Right atrium auricular region (tissue), 2 donors: Measurements from ENCODE around the gene CNGB1. TPM values are rescaled to one million over a fixed set of nuclear protein-coding genes. Genes with fewer than 3 reads are reported as not detected.
"Not testable (repeated sequence)": the region's sequence is repeated elsewhere in the genome, so short reads cannot be mapped to it uniquely, and the experiment has no call there.

ENCODE experiments used
- DNase-seq: peaks from one replicate; pipeline ENCODE4 v3.0.0-alpha.2; 2019; ENCODE audit warnings: low spot score
- H3K27ac ChIP-seq, 2 donors: fragments of 200-600 bp; sonication (generic); 1 replicate in 1 of 2; 2 replicates in 1 of 2; pipeline ENCODE4 v1.5.1; 2016 to 2019
- H3K27me3 ChIP-seq, 2 donors: fragments of 200-600 bp; sonication (generic); one replicate each; pipeline versions ENCODE4 v1.5.1 to v1.6.0; 2017 to 2019
- H3K36me3 ChIP-seq: fragments of 200-600 bp; sonication (generic); one replicate; pipeline ENCODE4 v1.5.1; 2016
- H3K4me1 ChIP-seq, 2 donors: fragments of 200-600 bp; sonication (generic); one replicate each; pipeline versions ENCODE4 v1.5.1 to v1.6.0; 2017 to 2019
- H3K4me3 ChIP-seq, 2 donors: fragments of 200-600 bp; sonication (generic); 1 replicate in 1 of 2; 2 replicates in 1 of 2; pipeline ENCODE4 v1.5.1; 2017 to 2019; ENCODE audit warnings: mild to moderate bottlenecking in 1 of 2, moderate library complexity in 1 of 2
- H3K9me3 ChIP-seq, 2 donors: fragments of 200-600 bp; sonication (generic); one replicate each; pipeline ENCODE4 v1.5.1; 2019
- total RNA-seq, 2 donors: library from RNA; depleted of rRNA; stranded (reverse); fragments of >200 nt; gene quantifications; one replicate each; pipeline ENCODE4 v1.1.0, GENCODE V29; 2016
- TF ChIP-seq, protein P1 (sequence below), 2 donors: fragments of 200-600 bp; sonication (generic); IDR thresholded peaks; one replicate each; pipeline ENCODE4 v1.5.1; 2019; ENCODE audit warnings: antibody characterized with exemption in 2 of 2

The CNGB1 gene
- total RNA-seq, 2 donors from 2014 or later, result not detected

DNA sequence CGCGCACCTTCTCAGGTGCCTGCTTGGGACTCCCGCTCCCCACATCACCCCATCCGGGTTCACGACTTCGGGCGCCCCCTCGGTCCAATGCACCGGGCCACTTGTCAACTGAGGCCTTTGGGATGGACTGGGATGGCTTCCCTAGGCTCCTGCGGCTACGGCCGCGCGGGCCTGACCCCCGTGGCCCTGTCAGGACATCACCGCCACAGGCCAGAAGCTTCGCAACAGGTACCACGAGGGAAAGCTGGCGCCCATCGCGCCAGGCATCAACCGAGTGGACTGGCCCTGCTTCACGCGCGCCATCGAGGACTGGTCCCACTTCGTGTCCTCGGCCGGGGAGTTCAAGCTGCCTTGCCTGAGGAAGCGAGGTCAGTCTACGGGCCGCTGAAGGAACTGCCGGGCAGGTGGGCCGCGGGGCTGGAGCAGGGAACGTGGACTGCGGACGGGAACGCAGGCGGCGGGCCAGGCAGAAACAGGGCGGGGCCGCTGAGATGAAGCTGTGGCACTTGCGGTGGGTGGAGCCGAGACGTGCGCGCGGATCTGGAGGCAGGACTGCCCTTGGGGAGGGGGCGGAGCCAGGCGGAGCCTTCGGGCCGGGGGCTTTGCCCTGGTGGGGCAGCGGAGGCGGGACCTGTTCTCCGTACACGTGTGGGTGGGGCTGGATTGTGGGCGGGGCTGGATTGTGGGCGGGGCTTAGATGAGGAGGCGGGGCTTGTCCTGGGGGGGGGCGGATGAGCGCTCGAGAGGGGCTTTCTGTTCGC is 13.7 kb upstream of the CNGB1 start:
- H3K27me3 ChIP-seq, result no peaks in the 10 kb centered on the region
- peak overlapping the region in 1 of 2 donors; percentile 56 for H3K27ac ChIP-seq

DNA sequence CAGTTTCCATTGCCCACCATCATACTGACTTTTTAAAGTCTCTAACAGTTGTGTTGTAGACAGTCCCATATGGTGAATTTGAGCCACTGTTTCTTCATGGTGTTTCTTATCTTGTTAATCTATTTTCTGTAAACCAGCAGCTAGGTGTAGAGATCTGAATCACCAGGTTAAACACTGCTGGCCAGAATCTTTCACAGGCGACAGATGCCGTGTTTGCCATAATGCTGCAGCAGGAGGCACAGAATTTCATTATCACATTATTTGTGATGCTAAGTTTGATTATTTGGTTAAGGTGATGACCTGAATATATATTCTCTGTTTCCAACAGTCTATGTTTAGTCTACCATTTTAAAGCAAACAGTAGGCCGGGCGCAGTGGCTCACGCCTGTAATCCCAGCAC is 11.5 kb upstream of the CNGB1 start:
- TF ChIP-seq, protein P1, sequence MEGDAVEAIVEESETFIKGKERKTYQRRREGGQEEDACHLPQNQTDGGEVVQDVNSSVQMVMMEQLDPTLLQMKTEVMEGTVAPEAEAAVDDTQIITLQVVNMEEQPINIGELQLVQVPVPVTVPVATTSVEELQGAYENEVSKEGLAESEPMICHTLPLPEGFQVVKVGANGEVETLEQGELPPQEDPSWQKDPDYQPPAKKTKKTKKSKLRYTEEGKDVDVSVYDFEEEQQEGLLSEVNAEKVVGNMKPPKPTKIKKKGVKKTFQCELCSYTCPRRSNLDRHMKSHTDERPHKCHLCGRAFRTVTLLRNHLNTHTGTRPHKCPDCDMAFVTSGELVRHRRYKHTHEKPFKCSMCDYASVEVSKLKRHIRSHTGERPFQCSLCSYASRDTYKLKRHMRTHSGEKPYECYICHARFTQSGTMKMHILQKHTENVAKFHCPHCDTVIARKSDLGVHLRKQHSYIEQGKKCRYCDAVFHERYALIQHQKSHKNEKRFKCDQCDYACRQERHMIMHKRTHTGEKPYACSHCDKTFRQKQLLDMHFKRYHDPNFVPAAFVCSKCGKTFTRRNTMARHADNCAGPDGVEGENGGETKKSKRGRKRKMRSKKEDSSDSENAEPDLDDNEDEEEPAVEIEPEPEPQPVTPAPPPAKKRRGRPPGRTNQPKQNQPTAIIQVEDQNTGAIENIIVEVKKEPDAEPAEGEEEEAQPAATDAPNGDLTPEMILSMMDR (IDR thresholded peaks at IDR 0.05), result no peak
- peaks cover 0 to 15% of the 10 kb centered on the region in 2 donors for H3K4me1 ChIP-seq
- no peak for DNase-seq
- no peak overlapping the region for H3K27ac ChIP-seq
- no peaks in the 10 kb centered on the region for H3K9me3 ChIP-seq
- no peaks in the 10 kb centered on the region for H3K27me3 ChIP-seq
- no peak overlapping the region for H3K4me3 ChIP-seq
- no peaks in the 10 kb centered on the region for H3K36me3 ChIP-seq

More for the DNA sequence above, 13.7 kb upstream of the CNGB1 start:
- H3K36me3 ChIP-seq, result no peaks in the 10 kb centered on the region
- no peaks in the 10 kb centered on the region for H3K9me3 ChIP-seq
- peak overlapping the region; percentile 55 to 65 for H3K4me3 ChIP-seq
- DNase-seq, result peak; percentile 82
- TF ChIP-seq, protein P1 (IDR thresholded peaks at IDR 0.05), result no peak
- H3K4me1 ChIP-seq, result peaks cover 0 to 21% of the 10 kb centered on the region in 2 donors

DNA sequence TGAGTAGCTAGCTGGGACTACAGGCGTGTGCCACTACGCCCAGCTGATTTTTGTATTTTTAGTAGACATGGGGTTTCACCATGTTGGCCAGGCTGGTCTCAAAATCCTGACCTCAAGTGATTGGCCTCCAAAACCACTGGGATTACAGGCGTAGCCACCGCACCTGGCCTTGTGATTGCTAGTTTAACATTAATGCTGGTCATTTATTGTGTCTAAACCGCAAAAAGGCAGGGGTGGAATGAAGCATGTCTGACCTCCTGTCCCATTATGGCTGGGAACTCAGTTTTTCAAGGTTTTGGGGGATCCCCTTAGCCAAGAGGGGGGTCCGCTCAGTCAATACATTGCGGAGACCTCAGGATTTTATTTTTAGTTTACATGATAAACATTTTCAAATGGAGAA is 10.7 kb upstream of the CNGB1 start:
- Histone ChIP-seq H3K4me3 (no peak overlapping the region), H3K36me3 (no peaks in the 10 kb centered on the region), H3K9me3 (no peaks in the 10 kb centered on the region), H3K27ac (no peak overlapping the region), H3K27me3 (no peaks in the 10 kb centered on the region), H3K4me1 (peaks cover 0 to 19% of the 10 kb centered on the region in 2 donors)
- TF ChIP-seq, protein P1 (IDR thresholded peaks at IDR 0.05), result no peak
- no peak for DNase-seq

- H3K27ac ChIP-seq, result no peak overlapping the region
- TF ChIP-seq, protein P1 (IDR thresholded peaks at IDR 0.05), result no peak
- no peak for DNase-seq
- no peaks in the 10 kb centered on the region for H3K9me3 ChIP-seq
- no peak overlapping the region for H3K4me3 ChIP-seq
- H3K36me3 ChIP-seq, result no peaks in the 10 kb centered on the region
- H3K4me1 ChIP-seq, result peaks cover 0 to 14% of the 10 kb centered on the region in 2 donors
- H3K27me3 ChIP-seq, result no peaks in the 10 kb centered on the region
Observed at GRCh38 chr16:57979006-57979585, 8.2 kb upstream of the CNGB1 start.

GRCh38 chr16:57978070-57978465 is 7.1 kb upstream of the CNGB1 start:
- H3K27ac ChIP-seq, H3K9me3 ChIP-seq, H3K27me3 ChIP-seq, DNase-seq, H3K4me3 ChIP-seq, H3K36me3 ChIP-seq: not testable (repeated sequence)
- H3K4me1 ChIP-seq, result peaks cover 0 to 14% of the 10 kb centered on the region in 2 donors

GRCh38 chr16:57977418-57978069 is 6.6 kb upstream of the CNGB1 start:
- H3K27ac ChIP-seq, result no peak overlapping the region
- no peaks in the 10 kb centered on the region for H3K9me3 ChIP-seq
- H3K4me1 ChIP-seq, result peaks cover 0 to 14% of the 10 kb centered on the region in 2 donors
- H3K4me3 ChIP-seq, result no peak overlapping the region
- H3K27me3 ChIP-seq, result no peaks in the 10 kb centered on the region
- H3K36me3 ChIP-seq, result no peaks in the 10 kb centered on the region
- DNase-seq, result no peak
- TF ChIP-seq, protein P1 (IDR thresholded peaks at IDR 0.05), result peak in 1 of 2 donors; percentile 25
